ENCODE measurements around the gene SUSD2. TPM values are rescaled to one million over a fixed set of nuclear protein-coding genes. Genes with fewer than 3 reads are reported as not detected.

Gene SUSD2
- total RNA-seq, 1 experiment from 2014 or later: 1.1 TPM

DNA sequence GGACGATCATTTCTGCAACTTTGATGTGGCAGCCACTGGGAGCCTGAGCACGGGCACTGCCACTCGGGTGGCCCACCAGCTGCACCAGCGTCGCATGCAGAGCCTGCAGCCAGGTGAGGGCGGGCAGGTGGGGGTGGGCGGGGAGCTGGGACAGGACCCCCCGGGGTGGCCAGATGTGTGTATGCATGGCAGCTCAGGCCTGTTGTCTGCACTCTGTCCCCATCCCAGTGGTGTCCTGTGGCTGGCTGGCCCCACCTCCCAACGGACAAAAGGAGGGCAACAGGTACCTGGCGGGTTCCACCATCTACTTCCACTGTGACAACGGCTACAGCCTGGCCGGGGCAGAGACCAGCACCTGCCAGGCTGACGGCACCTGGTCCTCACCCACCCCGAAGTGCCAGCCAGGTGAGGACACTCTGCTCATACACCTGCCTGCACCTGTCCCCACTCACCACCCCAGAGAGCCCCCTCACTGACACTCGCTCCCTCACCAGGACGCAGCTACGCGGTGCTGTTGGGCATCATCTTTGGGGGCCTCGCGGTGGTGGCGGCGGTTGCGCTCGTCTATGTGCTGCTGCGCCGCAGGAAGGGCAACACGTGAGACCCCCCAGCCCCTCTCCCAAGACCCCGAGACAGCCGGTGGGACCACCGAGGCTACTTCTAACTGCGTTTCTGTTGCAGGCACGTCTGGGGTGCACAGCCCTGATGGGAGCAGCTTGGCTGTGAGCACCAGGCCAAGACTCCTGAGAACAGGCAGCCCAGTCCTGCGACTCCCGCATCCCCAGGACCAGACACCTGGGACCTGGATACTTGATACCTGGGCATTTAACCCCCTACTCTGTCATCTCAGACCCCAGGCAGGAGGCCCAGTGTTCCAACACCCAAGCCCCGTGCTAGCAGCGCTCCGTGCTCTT, 6.7 kb downstream of the SUSD2 start:
- TF ChIP-seq, protein P1, sequence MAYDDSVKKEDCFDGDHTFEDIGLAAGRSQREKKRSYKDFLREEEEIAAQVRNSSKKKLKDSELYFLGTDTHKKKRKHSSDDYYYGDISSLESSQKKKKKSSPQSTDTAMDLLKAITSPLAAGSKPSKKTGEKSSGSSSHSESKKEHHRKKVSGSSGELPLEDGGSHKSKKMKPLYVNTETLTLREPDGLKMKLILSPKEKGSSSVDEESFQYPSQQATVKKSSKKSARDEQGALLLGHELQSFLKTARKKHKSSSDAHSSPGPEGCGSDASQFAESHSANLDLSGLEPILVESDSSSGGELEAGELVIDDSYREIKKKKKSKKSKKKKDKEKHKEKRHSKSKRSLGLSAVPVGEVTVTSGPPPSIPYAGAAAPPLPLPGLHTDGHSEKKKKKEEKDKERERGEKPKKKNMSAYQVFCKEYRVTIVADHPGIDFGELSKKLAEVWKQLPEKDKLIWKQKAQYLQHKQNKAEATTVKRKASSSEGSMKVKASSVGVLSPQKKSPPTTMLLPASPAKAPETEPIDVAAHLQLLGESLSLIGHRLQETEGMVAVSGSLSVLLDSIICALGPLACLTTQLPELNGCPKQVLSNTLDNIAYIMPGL (CRISPR knock-in tag; IDR thresholded peaks at IDR 0.05): no peak
- TF ChIP-seq, protein P2, sequence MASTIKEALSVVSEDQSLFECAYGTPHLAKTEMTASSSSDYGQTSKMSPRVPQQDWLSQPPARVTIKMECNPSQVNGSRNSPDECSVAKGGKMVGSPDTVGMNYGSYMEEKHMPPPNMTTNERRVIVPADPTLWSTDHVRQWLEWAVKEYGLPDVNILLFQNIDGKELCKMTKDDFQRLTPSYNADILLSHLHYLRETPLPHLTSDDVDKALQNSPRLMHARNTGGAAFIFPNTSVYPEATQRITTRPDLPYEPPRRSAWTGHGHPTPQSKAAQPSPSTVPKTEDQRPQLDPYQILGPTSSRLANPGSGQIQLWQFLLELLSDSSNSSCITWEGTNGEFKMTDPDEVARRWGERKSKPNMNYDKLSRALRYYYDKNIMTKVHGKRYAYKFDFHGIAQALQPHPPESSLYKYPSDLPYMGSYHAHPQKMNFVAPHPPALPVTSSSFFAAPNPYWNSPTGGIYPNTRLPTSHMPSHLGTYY (CRISPR knock-in tag; IDR thresholded peaks at IDR 0.05): no peak
- TF ChIP-seq ATF3 (CRISPR knock-in tag; conservative IDR thresholded peaks at IDR 0.05): no peak
- no peak for TF ChIP-seq ZNF317 (CRISPR knock-in tag; IDR thresholded peaks at IDR 0.05; ENCODE audit: borderline replicate concordance, low read depth)
- TF ChIP-seq, protein P3, sequence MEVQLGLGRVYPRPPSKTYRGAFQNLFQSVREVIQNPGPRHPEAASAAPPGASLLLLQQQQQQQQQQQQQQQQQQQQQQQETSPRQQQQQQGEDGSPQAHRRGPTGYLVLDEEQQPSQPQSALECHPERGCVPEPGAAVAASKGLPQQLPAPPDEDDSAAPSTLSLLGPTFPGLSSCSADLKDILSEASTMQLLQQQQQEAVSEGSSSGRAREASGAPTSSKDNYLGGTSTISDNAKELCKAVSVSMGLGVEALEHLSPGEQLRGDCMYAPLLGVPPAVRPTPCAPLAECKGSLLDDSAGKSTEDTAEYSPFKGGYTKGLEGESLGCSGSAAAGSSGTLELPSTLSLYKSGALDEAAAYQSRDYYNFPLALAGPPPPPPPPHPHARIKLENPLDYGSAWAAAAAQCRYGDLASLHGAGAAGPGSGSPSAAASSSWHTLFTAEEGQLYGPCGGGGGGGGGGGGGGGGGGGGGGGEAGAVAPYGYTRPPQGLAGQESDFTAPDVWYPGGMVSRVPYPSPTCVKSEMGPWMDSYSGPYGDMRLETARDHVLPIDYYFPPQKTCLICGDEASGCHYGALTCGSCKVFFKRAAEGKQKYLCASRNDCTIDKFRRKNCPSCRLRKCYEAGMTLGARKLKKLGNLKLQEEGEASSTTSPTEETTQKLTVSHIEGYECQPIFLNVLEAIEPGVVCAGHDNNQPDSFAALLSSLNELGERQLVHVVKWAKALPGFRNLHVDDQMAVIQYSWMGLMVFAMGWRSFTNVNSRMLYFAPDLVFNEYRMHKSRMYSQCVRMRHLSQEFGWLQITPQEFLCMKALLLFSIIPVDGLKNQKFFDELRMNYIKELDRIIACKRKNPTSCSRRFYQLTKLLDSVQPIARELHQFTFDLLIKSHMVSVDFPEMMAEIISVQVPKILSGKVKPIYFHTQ (CRISPR knock-in tag; IDR thresholded peaks at IDR 0.05): no peak
- TF ChIP-seq, protein P4, sequence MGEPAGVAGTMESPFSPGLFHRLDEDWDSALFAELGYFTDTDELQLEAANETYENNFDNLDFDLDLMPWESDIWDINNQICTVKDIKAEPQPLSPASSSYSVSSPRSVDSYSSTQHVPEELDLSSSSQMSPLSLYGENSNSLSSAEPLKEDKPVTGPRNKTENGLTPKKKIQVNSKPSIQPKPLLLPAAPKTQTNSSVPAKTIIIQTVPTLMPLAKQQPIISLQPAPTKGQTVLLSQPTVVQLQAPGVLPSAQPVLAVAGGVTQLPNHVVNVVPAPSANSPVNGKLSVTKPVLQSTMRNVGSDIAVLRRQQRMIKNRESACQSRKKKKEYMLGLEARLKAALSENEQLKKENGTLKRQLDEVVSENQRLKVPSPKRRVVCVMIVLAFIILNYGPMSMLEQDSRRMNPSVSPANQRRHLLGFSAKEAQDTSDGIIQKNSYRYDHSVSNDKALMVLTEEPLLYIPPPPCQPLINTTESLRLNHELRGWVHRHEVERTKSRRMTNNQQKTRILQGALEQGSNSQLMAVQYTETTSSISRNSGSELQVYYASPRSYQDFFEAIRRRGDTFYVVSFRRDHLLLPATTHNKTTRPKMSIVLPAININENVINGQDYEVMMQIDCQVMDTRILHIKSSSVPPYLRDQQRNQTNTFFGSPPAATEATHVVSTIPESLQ (CRISPR knock-in tag; IDR thresholded peaks at IDR 0.05): no peak
- no peak for TF ChIP-seq KAT7 (CRISPR knock-in tag; IDR thresholded peaks at IDR 0.05; ENCODE audit: borderline replicate concordance)
- TF ChIP-seq NR1H2 (CRISPR knock-in tag; IDR thresholded peaks at IDR 0.05): no peak
- DNase-seq (ENCODE audit: low spot score) (no peak), ATAC-seq (no peak)
- Mint-ChIP-seq H3K27ac (no peak overlapping the region), H3K27me3 (ENCODE audit: low read depth) (no peaks in the 10 kb centered on the region; the same call in 1 of the 2 replicates), H3K36me3 (no peaks in the 10 kb centered on the region), H3K9me3 (no peaks in the 10 kb centered on the region), H3K4me1 (peaks cover 3% of the 10 kb centered on the region; the same call in 1 of the 2 replicates), H3K4me3 (no peak overlapping the region)
- CTCF ChIA-PET: interaction anchor here (0.7 to 4.2 kb wide), 6 partner anchors 9 to 231 kb away, joined by 3 to 42 read pairs (median 4); no protein-coding TSS in a partner anchor
- POLR2A ChIA-PET: no interaction called here

- ATAC-seq: no peak
- TF ChIP-seq, protein P5, sequence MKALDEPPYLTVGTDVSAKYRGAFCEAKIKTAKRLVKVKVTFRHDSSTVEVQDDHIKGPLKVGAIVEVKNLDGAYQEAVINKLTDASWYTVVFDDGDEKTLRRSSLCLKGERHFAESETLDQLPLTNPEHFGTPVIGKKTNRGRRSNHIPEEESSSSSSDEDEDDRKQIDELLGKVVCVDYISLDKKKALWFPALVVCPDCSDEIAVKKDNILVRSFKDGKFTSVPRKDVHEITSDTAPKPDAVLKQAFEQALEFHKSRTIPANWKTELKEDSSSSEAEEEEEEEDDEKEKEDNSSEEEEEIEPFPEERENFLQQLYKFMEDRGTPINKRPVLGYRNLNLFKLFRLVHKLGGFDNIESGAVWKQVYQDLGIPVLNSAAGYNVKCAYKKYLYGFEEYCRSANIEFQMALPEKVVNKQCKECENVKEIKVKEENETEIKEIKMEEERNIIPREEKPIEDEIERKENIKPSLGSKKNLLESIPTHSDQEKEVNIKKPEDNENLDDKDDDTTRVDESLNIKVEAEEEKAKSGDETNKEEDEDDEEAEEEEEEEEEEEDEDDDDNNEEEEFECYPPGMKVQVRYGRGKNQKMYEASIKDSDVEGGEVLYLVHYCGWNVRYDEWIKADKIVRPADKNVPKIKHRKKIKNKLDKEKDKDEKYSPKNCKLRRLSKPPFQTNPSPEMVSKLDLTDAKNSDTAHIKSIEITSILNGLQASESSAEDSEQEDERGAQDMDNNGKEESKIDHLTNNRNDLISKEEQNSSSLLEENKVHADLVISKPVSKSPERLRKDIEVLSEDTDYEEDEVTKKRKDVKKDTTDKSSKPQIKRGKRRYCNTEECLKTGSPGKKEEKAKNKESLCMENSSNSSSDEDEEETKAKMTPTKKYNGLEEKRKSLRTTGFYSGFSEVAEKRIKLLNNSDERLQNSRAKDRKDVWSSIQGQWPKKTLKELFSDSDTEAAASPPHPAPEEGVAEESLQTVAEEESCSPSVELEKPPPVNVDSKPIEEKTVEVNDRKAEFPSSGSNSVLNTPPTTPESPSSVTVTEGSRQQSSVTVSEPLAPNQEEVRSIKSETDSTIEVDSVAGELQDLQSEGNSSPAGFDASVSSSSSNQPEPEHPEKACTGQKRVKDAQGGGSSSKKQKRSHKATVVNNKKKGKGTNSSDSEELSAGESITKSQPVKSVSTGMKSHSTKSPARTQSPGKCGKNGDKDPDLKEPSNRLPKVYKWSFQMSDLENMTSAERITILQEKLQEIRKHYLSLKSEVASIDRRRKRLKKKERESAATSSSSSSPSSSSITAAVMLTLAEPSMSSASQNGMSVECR (CRISPR knock-in tag; IDR thresholded peaks at IDR 0.05; ENCODE audit: borderline replicate concordance): no peak
- TF ChIP-seq STAT6 (CRISPR knock-in tag; conservative IDR thresholded peaks at IDR 0.05; ENCODE audit: low read depth) (no peak), TCF7 (CRISPR knock-in tag; IDR thresholded peaks at IDR 0.05; ENCODE audit: low read depth) (no peak)
- TF ChIP-seq, protein P6, sequence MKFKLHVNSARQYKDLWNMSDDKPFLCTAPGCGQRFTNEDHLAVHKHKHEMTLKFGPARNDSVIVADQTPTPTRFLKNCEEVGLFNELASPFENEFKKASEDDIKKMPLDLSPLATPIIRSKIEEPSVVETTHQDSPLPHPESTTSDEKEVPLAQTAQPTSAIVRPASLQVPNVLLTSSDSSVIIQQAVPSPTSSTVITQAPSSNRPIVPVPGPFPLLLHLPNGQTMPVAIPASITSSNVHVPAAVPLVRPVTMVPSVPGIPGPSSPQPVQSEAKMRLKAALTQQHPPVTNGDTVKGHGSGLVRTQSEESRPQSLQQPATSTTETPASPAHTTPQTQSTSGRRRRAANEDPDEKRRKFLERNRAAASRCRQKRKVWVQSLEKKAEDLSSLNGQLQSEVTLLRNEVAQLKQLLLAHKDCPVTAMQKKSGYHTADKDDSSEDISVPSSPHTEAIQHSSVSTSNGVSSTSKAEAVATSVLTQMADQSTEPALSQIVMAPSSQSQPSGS (CRISPR knock-in tag; IDR thresholded peaks at IDR 0.05; ENCODE audit: borderline replicate concordance, low read depth): no peak
Observed at GRCh38 chr22:24188705-24189248, 7.5 kb downstream of the SUSD2 start.

More at GRCh38 chr22:24188705-24189248, 7.5 kb downstream of the SUSD2 start:
- Mint-ChIP-seq H3K36me3 (no peaks in the 10 kb centered on the region), H3K9me3 (no peaks in the 10 kb centered on the region), H3K27ac (no peak overlapping the region), H3K4me3 (no peak overlapping the region), H3K4me1 (peaks cover 3% of the 10 kb centered on the region; the same call in 1 of the 2 replicates), H3K27me3 (ENCODE audit: low read depth) (no peaks in the 10 kb centered on the region; the same call in 1 of the 2 replicates)
- ChIA-PET CTCF (interaction anchor here (0.6 to 4.4 kb wide), 30 partner anchors 9 to 314 kb away, joined by 3 to 136 read pairs (median 6); partner anchors contain the start of genes GGT5 and SUSD2), POLR2A (no interaction called here)
- DNase-seq (ENCODE audit: low spot score): no peak

All from WTC11 (cell line).